GM08714 (cell line): ENCODE data around the gene LOXL3.

Experiments
- H3K4me3 ChIP-seq: fragments of 200-500 bp; sonication (Bioruptor generic); 2 replicates; pipeline ENCODE4 v1.5.1; 2014; ENCODE audit warnings: mild to moderate bottlenecking, low read length, inconsistent platforms
- ZNF274 ChIP-seq: IDR thresholded peaks from 2 replicates; pipeline ENCODE4 v1.6.1; 2012; ENCODE audit warnings: mild to moderate bottlenecking, low read depth, low read length

Gene LOXL3

DNA sequence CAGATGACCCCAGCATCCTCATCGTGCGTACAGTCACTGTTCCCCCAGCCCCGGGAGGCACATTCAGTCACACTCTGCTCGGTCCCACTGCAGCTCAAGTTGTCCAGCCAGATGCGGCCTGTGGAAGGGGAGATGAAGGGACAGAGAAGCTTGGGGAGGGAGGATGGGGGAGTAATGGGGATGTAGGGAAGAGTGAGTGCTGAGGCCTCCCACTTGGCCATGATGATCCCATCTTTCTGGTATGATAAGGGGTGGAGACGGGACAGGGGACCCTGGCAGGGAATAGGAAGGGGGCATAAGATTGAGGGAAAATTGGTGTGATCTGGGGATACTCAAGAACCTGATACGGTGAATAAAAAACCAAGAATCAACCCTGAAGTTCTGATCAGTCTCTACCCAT lies 3.5 kb downstream of the LOXL3 start:
- H3K4me3 ChIP-seq = peak overlapping the region; percentile 53; the same call in 1 of the 2 replicates
- no peak for TF ChIP-seq ZNF274

DNA sequence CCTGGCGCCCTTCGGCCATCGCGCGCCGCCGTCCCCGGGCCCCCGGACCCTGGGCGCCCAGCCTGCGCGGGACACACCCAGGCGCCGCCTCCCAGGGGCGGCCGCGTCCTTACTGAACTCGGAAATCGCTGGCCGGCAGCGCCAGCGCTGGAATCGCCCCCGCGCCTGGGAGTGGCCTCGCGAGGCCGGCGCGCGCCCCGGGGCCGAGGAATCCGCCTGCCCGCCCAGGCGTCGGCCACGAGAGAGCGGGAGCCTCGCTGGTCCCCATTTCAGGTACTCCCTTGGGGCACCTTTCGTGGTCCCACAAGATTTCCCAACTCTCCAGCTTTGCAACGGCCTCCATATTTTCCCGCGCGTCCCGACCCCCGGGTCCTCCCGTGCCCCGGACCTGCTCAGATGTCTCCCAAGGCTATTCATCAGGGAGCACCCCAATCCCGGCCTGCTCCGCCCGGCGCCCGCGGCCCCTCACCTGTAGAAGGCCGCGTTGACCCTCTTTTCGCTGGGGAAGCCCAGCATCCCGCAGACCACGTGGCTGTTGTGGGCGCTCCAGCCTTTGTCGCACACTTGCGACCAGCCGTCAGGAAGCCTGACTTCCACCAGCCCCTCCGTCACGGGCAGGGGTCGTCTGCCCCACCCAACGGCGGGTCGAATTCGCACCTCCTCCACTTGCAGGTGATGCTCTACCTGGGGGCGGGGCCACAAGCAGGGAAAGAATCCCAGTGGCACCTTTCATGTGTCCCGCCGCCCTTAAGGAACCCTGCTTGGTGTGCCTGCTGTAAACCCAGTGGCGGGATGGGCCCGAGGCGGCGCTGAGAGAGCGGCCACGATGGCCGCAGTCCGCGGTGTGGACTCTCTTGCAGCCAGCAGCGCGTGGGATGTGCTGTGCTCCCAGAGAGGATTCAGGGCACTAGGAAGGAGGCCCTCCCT lies 4.6 kb downstream of the LOXL3 start:
- no peak for TF ChIP-seq ZNF274
- H3K4me3 ChIP-seq = peak overlapping the region; percentile 53; the same call in 1 of the 2 replicates

DNA sequence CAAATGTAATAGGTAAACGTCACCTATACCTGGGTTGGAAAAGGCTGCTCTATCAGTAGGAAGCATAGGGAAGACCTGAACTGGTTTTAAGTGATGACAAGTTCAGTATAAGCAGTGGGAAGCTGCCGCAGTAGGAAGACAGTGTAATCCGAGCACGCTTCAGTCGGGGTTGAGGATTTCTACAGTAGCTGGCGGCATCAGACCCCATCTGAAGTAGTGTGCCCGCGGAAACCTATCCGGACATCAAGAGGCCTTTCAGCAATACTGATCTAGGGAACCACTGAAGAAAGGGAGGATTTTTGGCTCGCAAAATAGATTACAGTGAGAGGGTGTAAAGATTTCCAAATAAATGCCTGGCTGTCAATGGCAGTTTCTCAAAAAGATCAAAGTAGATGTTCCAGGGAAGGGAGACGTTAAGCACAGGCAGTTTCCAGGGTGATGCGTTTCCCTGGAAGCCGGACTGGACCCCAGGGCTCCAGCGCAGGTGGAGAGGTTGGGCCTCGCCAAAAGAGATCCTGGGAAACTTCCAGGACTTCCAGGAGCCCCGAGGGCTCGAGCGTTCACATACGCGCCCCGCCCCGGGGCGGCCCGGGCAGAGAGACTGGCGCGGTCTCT lies 5.3 kb downstream of the LOXL3 start:
- TF ChIP-seq ZNF274 = no peak
- H3K4me3 ChIP-seq = peak overlapping the region; percentile 53; the same call in 1 of the 2 replicates

DNA sequence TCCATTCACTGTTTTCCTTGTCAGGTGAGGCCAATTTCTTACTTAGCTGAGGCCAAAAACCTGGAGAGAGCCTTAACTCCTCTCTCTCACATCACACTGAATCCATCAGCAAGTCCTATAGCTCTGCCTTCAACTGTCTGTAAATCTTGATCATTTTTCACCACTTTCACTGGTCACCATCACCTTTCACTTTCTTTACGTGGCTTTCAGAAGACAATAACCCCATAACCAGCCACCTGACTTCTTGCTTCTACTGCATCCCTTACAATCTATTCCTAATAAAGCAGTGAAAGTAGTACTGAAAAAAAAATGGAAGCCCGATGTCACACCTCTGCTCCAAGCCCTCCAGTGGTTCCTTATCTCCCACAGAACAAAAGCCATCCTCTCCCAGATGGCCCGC lies 7.7 kb downstream of the LOXL3 start:
- H3K4me3 ChIP-seq = no peak overlapping the region
- TF ChIP-seq ZNF274 = no peak

DNA sequence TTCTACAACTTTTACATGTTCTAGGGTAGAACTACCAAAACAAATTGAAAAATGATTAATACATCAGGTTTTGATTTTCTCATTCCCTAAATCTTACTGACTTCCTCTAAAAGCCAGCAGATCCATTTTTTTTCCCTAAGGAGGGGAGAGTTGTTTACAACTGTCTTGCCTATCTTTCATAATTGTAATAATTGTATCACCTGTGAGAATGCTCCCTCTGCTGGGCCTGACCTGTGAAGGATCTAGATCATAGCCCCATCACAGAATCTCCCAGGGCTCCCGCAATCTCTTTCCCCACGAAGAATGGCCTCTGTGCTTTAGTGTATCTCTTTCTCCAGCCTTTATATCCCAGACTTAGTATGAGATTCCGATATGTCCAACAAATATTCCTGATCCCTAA lies 9.1 kb downstream of the LOXL3 start:
- H3K4me3 ChIP-seq = no peak overlapping the region
- no peak for TF ChIP-seq ZNF274

DNA sequence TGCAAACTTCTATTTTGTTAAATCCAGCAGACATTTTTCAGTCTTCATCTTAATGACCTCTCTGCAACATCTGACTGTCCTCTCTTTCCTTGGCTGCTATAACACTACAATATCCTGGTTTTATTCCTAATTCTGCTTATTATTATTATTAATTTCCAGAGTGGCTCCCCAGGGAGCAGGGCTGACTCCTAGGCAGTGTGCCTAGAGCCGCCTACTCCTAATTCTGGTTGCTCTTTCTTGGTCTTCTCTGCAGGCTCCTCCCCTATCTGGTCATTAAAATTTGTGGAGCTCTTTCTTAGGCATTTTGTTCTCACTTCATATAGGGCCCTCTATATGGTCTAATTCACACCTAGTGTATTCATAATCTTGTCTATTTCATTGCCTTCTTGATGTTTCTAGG lies 10.8 kb downstream of the LOXL3 start:
- TF ChIP-seq ZNF274 = no peak

DNA sequence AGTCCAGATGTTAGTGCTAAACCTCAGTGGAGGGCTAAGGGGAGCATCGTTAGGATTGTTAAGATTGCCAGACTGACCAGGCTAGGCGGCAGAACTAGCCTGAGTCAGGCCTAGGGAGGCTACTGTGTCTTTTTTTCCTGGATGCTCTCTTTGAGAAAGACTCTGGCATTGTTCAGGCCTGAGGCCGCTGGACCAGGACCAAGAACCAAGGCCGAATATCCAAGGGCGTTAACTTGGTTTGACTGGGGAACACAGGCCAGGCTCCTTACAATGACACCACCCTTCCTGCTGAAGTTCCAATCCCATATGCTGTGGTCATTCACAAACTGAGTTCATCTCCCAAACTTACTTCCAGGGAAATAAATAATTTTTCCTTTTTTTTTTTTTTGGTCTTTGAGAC lies 13.5 kb downstream of the LOXL3 start:
- no peak for TF ChIP-seq ZNF274

More for the DNA sequence above, 10.8 kb downstream of the LOXL3 start:
- H3K4me3 ChIP-seq = no peak overlapping the region

DNA sequence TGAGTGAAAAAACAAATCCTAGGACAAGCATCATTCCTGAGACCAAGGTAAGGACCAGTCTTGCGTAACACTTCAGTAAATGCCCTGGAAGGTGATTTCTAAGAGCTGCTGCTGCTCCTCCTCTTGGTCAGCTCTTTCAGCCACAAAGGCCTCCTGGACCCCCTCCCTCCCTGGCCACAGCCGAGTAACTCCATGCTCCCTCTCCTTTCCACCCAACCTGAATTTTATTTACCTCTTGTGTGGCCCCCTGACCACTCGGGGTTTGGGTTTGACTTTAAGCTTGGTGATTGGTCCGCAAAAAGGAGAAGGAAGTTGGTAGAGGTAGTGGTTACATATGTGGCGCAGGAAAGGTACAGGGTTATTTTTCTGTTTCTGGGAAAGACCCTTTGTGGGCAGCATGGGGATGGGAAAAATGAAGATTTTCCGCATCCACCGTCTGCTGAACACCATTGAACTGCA lies 14.8 kb downstream of the LOXL3 start:
- H3K4me3 ChIP-seq = no peak overlapping the region; the same call in 1 of the 2 replicates
- TF ChIP-seq ZNF274 = no peak

More for the DNA sequence above, 13.5 kb downstream of the LOXL3 start:
- no peak overlapping the region for H3K4me3 ChIP-seq

DNA sequence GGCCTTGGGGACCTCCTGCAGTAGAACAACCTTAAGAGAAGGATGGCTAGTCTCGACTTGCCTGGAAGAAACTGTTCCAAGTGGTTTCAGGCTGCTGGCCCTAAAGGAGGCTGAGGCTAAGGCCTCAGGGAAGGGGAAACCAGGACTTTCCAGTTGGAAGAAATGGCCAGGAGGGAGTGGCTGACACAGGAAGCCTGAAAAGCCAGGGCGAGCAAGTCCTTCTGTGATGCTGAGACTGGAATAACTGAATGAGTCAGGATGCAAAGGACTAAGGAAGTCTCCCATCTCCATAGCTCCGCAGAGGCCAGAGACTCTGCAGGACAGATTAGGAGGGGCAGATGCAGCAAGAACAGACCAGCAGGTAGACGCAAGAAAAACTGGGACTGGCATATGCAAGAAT lies 16.6 kb downstream of the LOXL3 start:
- no peak overlapping the region for H3K4me3 ChIP-seq
- no peak for TF ChIP-seq ZNF274

DNA sequence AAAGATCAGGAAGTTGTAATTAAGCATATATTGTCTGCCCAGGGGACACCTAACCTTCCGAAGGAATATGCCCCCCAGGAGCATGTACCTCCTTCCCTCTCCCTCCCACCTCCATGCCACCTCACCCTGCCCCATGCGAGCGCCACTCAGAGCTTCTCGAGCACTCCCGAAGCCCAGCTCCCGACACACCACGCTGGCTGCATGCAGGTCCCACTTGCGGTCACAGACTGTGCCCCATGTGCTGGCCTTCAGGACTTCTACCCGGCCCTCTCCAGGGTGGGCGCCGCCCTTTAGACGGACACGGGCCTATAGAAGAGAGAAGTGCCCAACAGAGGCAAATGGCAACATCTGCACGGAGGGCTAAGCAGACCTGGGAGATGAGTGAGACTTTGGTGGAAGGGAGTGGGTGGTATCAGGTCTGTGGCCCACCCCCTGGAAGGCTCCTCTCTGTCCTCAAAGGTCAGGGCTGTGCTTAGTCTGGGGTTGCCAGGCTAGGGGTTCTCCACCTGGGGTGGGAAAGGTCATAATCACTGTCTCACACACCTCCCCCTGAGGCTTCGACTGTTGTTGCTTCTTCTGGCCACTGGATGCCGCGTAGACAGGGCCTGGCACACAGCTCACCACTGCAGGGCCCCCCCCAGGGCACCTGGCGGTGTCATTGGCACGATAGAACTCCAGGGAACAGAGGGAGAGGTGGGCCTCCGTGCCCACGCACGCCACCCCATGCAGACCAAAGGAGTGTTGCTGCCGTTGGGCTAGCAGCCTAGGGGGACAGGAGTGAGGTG lies 17.4 kb downstream of the LOXL3 start:
- no peak overlapping the region for H3K4me3 ChIP-seq
- TF ChIP-seq ZNF274 = no peak

DNA sequence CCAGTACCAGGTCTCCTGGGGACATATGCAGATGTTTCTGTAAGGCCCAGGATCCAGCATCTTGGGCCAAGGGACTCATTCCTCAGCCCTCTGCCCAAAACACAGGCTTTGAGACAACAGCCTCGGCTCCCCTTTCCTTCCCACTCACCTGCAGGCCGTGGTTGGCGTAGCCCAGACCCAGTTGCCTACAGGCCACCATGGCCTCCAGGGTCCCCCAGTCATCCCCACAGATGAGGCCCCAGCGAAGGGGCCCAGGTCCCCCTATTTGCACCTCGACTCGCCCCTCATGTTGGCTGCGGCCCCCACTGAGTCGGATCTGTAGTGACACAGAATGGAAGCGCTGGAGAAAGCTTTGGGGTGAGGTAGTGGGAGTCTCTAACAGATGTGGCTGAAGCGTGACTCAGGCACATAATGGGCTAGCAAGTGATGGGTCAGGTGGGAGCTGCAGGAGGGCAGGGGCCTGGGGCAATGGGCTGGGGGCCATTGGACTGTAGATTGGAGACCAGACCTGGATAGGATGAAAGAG lies 18.2 kb downstream of the LOXL3 start:
- no peak for TF ChIP-seq ZNF274
- H3K4me3 ChIP-seq = no peak overlapping the region

DNA sequence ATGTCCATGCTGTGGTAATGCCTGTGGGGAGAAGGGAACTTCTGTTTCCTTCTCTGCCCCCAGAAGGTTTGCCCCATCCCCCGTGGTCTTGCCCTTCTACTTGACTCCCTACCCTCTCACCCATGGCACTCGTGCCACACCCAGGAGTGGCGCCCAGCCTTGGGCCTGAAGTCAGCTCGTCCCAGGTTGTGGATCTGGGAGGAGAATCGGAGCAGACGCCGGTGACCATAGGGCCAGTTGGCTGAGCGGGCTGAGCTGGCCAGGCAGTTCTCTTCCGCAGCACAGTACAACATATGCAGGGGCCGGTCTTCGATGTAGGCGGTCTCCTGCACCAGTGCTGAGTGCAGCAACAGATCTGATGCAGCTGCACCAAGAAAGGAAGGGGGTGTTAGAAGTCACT lies 19.3 kb downstream of the LOXL3 start:
- no peak for TF ChIP-seq ZNF274
- no peak overlapping the region for H3K4me3 ChIP-seq

DNA sequence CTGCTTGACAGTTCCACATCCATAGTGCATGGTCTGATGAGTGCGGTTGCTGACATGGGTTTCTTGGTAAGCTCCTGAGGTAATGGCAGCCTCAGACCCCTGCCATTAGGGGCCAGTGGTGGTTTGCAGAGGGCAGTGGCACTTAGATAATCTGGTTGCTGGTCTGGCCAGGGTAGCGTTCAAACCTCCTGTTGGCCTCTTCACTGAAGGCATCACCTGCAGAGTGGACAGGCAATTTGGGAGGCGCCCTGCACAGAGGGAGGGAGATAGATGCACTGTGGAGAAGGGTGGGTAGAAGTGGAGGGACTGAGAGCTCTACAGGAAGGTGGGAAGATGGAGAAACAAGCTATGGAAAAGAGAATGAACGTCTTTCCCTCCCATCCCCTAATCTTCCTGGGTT lies 20.3 kb downstream of the LOXL3 start:
- no peak for TF ChIP-seq ZNF274
- H3K4me3 ChIP-seq = no peak overlapping the region

DNA sequence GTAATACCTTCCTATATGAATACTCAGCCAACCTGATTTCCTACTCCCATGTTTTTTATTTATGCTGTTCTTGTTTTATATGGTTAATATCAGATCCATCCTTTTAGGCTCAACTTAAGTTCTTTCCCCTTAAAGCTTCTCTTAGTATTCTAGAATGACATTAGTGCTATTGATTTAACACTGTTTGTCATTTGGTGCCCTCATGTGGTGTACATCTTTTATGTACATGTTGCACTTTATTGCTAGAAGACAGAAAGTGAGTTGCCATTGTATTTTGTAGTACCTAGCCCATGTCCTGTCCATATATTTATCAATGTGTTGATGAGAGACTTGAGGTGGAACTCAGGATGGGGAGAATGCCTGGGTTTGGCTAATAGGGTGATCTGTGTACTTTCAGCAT lies 21.5 kb downstream of the LOXL3 start:
- H3K4me3 ChIP-seq = no peak overlapping the region
- TF ChIP-seq ZNF274 = no peak
